Upper lobe of left lung (tissue), 4 donors: ENCODE results near the gene TMEM250.

Source experiments
- CTCF ChIP-seq, 6 experiments: fragments of 450-650 bp in 4 of 6; fragments of 200-600 bp in 2 of 6; sonication (generic) in 2 of 6; IDR thresholded peaks; one replicate each; pipeline ENCODE4 v1.5.1; 2016 to 2019; ENCODE audit warnings: antibody characterized with exemption in 6 of 6
- EP300 ChIP-seq, 4 donors: sonication (generic); formaldehyde crosslinking; IDR thresholded peaks; one replicate each; pipeline ENCODE4 v1.5.1; 2017; ENCODE audit warnings: antibody characterized with exemption in 4 of 4, control low read depth in 2 of 4
- POLR2A ChIP-seq, 4 donors: fragments of 450-650 bp; IDR thresholded peaks; one replicate each; pipeline ENCODE4 v1.5.1; 2016 to 2017; ENCODE audit warnings: antibody characterized with exemption in 4 of 4, mild to moderate bottlenecking in 2 of 4
- POLR2AphosphoS5 ChIP-seq, 2 donors: sonication (generic); formaldehyde crosslinking; IDR thresholded peaks; one replicate each; pipeline ENCODE4 v1.5.1; 2017; ENCODE audit warnings: antibody characterized with exemption in 2 of 2

GRCh38 chr9:136136127-136136925 lies 17.7 kb upstream of the TMEM250 start:
- no peak for TF ChIP-seq CTCF (IDR thresholded peaks at IDR 0.05)
- TF ChIP-seq EP300 (IDR thresholded peaks at IDR 0.05), result no peak
- no peak for TF ChIP-seq POLR2A (IDR thresholded peaks at IDR 0.05)
- TF ChIP-seq POLR2AphosphoS5 (IDR thresholded peaks at IDR 0.05), result no peak
